ENCODE results near the gene PNPLA3. TPM values are rescaled to one million over a fixed set of nuclear protein-coding genes. Genes with fewer than 3 reads are reported as not detected.

PNPLA3 gene
- total and polyA plus RNA-seq, 2 experiments from 2014 or later = 17.1 to 17.3 TPM

DNA sequence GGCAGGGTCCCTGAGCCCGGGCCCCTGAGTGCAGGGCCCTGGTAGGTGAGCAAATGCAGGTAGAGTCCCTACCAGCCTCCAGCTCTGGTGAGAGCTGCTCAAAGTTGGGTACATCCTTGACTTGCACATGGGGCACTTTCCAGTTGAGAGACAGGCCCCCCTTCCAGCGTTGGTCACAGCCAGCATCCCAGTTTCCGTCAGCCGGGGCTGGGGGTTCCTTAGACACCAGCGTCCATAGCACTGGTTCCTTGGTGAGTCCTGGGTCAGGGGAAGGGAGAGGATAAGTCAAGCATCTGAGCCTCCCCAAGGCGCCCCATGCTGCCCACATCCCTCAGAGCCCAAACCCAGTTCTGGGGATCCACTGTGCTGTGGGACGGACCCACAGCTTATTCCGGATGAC, 37.4 kb upstream of the PNPLA3 start:
- Histone ChIP-seq H3K4me2 (no peak overlapping the region), H3K9me2 (replicated peaks; ENCODE audit: insufficient read depth) (no peaks in the 10 kb centered on the region), H3K4me1 (ENCODE audit: insufficient read depth) (no peaks in the 10 kb centered on the region), H3K79me2 (no peaks in the 10 kb centered on the region), H3K27me3 (peaks cover 25% of the 10 kb centered on the region), H3K36me3 (replicated peaks; ENCODE audit: insufficient read depth, low read depth) (no peaks in the 10 kb centered on the region), H4K20me1 (ENCODE audit: insufficient read depth, poor library complexity, severe bottlenecking) (no peaks in the 10 kb centered on the region), H3K9me3 (ENCODE audit: low read depth) (no peaks in the 10 kb centered on the region), H2AFZ (no peak overlapping the region), H3K27ac (no peak overlapping the region), H3K4me3 (no peak overlapping the region)
- TF ChIP-seq EZH2 (IDR thresholded peaks at IDR 0.05; ENCODE audit: borderline replicate concordance) (no peak), EZH2phosphoT487 (IDR thresholded peaks at IDR 0.05; ENCODE audit: low read depth, severe bottlenecking, unreplicated experiment) (no peak)
- TF ChIP-seq, protein P1, sequence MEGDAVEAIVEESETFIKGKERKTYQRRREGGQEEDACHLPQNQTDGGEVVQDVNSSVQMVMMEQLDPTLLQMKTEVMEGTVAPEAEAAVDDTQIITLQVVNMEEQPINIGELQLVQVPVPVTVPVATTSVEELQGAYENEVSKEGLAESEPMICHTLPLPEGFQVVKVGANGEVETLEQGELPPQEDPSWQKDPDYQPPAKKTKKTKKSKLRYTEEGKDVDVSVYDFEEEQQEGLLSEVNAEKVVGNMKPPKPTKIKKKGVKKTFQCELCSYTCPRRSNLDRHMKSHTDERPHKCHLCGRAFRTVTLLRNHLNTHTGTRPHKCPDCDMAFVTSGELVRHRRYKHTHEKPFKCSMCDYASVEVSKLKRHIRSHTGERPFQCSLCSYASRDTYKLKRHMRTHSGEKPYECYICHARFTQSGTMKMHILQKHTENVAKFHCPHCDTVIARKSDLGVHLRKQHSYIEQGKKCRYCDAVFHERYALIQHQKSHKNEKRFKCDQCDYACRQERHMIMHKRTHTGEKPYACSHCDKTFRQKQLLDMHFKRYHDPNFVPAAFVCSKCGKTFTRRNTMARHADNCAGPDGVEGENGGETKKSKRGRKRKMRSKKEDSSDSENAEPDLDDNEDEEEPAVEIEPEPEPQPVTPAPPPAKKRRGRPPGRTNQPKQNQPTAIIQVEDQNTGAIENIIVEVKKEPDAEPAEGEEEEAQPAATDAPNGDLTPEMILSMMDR (IDR thresholded peaks at IDR 0.05; ENCODE audit: poor library complexity) = no peak
- no peak for DNase-seq (ENCODE audit: low spot score)
- WGBS (ENCODE audit: low lambda C conversion rate, missing lambda C conversion rate) = 71% methylated on average over 8 of the region's 8 CpGs

DNA sequence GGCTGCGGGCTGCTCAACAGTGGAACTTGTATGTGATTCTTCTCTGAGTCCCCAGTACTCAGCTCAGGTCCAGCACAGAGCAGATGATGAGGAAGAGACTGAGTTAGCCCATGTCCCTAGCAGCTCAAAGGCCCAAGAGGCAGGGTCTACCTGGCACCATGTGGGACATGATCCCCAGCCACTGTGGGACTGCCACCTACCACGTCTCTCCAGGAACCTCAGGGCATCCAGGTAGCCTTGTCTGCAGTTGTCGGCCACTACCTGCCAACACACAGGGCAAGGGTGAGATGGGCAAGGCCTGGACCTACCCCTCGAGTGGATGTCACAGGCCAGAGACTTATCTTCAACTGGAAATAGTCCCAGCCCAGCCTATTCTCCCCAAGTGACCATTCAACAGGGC, 36.2 kb upstream of the PNPLA3 start:
- Histone ChIP-seq H3K27ac (no peak overlapping the region), H3K36me3 (replicated peaks; ENCODE audit: insufficient read depth, low read depth) (no peaks in the 10 kb centered on the region), H3K27me3 (peaks cover 36% of the 10 kb centered on the region), H3K9me3 (ENCODE audit: low read depth) (no peaks in the 10 kb centered on the region), H2AFZ (no peak overlapping the region), H3K9me2 (replicated peaks; ENCODE audit: insufficient read depth) (no peaks in the 10 kb centered on the region), H3K4me1 (ENCODE audit: insufficient read depth) (peaks cover 5% of the 10 kb centered on the region), H3K4me2 (no peak overlapping the region), H4K20me1 (ENCODE audit: insufficient read depth, poor library complexity, severe bottlenecking) (no peaks in the 10 kb centered on the region), H3K79me2 (no peaks in the 10 kb centered on the region), H3K4me3 (no peak overlapping the region)
- DNase-seq (ENCODE audit: low spot score) = no peak
- WGBS (ENCODE audit: low lambda C conversion rate, missing lambda C conversion rate) = 76% methylated on average over 4 of the region's 4 CpGs
- no peak for TF ChIP-seq EZH2 (IDR thresholded peaks at IDR 0.05; ENCODE audit: borderline replicate concordance)
- TF ChIP-seq, protein P1 (IDR thresholded peaks at IDR 0.05; ENCODE audit: poor library complexity) = no peak
- no peak for TF ChIP-seq EZH2phosphoT487 (IDR thresholded peaks at IDR 0.05; ENCODE audit: low read depth, severe bottlenecking, unreplicated experiment)

DNA sequence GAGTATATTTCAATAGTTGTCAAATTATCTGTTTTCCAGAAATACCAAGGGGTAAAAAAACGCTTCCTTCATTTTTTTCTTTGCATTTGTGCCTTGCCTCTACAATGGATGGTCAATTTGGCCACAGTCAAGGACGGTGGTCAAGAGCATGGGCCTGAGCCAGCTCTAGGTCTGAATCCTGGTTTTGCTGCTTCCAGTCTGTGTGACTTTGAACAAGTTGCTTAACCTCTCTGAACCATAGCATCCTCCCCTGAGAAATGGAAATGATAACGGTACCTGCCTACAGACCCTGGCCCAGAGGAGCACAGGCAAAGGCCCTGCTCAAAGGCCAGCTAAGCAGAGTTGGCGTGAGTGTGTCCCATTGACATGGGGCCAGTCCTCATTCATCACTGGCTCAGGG, 34.9 kb upstream of the PNPLA3 start:
- H3K4me3 ChIP-seq = no peak overlapping the region
- H3K27me3 ChIP-seq = peaks cover 50% of the 10 kb centered on the region
- DNase-seq (ENCODE audit: low spot score) = no peak
- no peak for TF ChIP-seq EZH2 (IDR thresholded peaks at IDR 0.05; ENCODE audit: borderline replicate concordance)
- no peak for TF ChIP-seq EZH2phosphoT487 (IDR thresholded peaks at IDR 0.05; ENCODE audit: low read depth, severe bottlenecking, unreplicated experiment)
- TF ChIP-seq, protein P1 (IDR thresholded peaks at IDR 0.05; ENCODE audit: poor library complexity) = no peak
- H3K4me2 ChIP-seq = no peak overlapping the region
- no peaks in the 10 kb centered on the region for H4K20me1 ChIP-seq (ENCODE audit: insufficient read depth, poor library complexity, severe bottlenecking)
- no peak overlapping the region for H2AFZ ChIP-seq
- no peaks in the 10 kb centered on the region for H3K36me3 ChIP-seq (replicated peaks; ENCODE audit: insufficient read depth, low read depth)
- H3K9me3 ChIP-seq (ENCODE audit: low read depth) = no peaks in the 10 kb centered on the region
- H3K79me2 ChIP-seq = no peaks in the 10 kb centered on the region
- peaks cover 5% of the 10 kb centered on the region for H3K4me1 ChIP-seq (ENCODE audit: insufficient read depth)
- 84% methylated on average over 4 of the region's 4 CpGs for WGBS (ENCODE audit: low lambda C conversion rate, missing lambda C conversion rate)
- no peaks in the 10 kb centered on the region for H3K9me2 ChIP-seq (replicated peaks; ENCODE audit: insufficient read depth)
- H3K27ac ChIP-seq = no peak overlapping the region

All from hepatocyte (in vitro differentiated cells).